IMR-90 (cell line): ENCODE data around the gene MRPS5.

ENCODE experiments used
- CTCF ChIP-seq: conservative IDR thresholded peaks from 2 replicates; pipeline ENCODE4 v1.5.1; 2012; ENCODE audit warnings: mild to moderate bottlenecking, low read depth, low read length, improper control_type of control experiment
- ELK1 ChIP-seq: fragments of 150-350 bp; IDR thresholded peaks from 2 replicates; pipeline ENCODE4 v1.6.1; 2016; ENCODE audit warnings: low read depth, mild to moderate bottlenecking, low read length, moderate library complexity, borderline replicate concordance
- POLR2A ChIP-seq: IDR thresholded peaks from 2 replicates; pipeline ENCODE4 v1.6.1; 2012; ENCODE audit warnings: mild to moderate bottlenecking, low read depth, low read length
- RAD21 ChIP-seq: IDR thresholded peaks from 2 replicates; pipeline ENCODE4 v1.6.1; 2012; ENCODE audit warnings: low read length, improper control_type of control experiment
- USF2 ChIP-seq: fragments of 150-350 bp; IDR thresholded peaks from 2 replicates; pipeline ENCODE4 v1.6.1; 2017; ENCODE audit warnings: mild to moderate bottlenecking, antibody characterized with exemption, low read length, low read depth

- TF ChIP-seq RAD21, result no peak
- TF ChIP-seq CTCF, result no peak
- TF ChIP-seq POLR2A, result no peak
- TF ChIP-seq ELK1, result no peak
- no peak for TF ChIP-seq USF2
Measured at GRCh38 chr2:95039363-95039762, 82.2 kb downstream of the MRPS5 start.
